ENCODE results near the gene EXOC6B. TPM values are rescaled to one million over a fixed set of nuclear protein-coding genes. Genes with fewer than 3 reads are reported as not detected.
A peak's percentile ranks its signal among the peaks of the same experiment; 100 is the strongest.

Gene EXOC6B
- total and polyA plus RNA-seq, 5 donors = 17.5 to 127 (median 117) TPM

GRCh38 chr2:72350852-72351251 is 475.0 kb downstream of the EXOC6B start:
- peak in 1 of 2 donors; percentile 68 for ATAC-seq

GRCh38 chr2:72349016-72349415 is 476.8 kb downstream of the EXOC6B start:
- 20% methylated on average over 3 of the region's 3 CpGs for WGBS

More at GRCh38 chr2:72350852-72351251, 475.0 kb downstream of the EXOC6B start:
- H3K27ac ChIP-seq (ENCODE audit: low read length) = no peak overlapping the region
- H3K4me3 ChIP-seq (ENCODE audit: low read length) = no peak overlapping the region
- DNase-seq = no peak
- no peaks in the 10 kb centered on the region for H3K27me3 ChIP-seq (ENCODE audit: control insufficient read depth, insufficient read depth)
- 86% methylated on average over 2 of the region's 2 CpGs for WGBS
- no peaks in the 10 kb centered on the region for H3K4me1 ChIP-seq (ENCODE audit: control insufficient read depth, insufficient read depth, low read length)
- H3K9me3 ChIP-seq (ENCODE audit: control insufficient read depth, low read length) = no peaks in the 10 kb centered on the region
- intact Hi-C loops (cut with DNase I) = no loop called here

GRCh38 chr2:72347081-72347480 is 478.8 kb downstream of the EXOC6B start:
- no peak overlapping the region for H3K4me3 ChIP-seq (ENCODE audit: low read length)
- DNase-seq (no peak), ATAC-seq (no peak)
- H3K27ac ChIP-seq (ENCODE audit: low read length) = no peak overlapping the region
- no peaks in the 10 kb centered on the region for H3K4me1 ChIP-seq (ENCODE audit: control insufficient read depth, insufficient read depth, low read length)
- intact Hi-C loops (cut with DNase I) = no loop called here
- WGBS = 70% methylated on average over 1 of the region's 1 CpG
- no peaks in the 10 kb centered on the region for H3K27me3 ChIP-seq (ENCODE audit: control insufficient read depth, insufficient read depth)
- no peaks in the 10 kb centered on the region for H3K9me3 ChIP-seq (ENCODE audit: control insufficient read depth, low read length)

More at GRCh38 chr2:72349016-72349415, 476.8 kb downstream of the EXOC6B start:
- Histone ChIP-seq H3K9me3 (ENCODE audit: control insufficient read depth, low read length) (no peaks in the 10 kb centered on the region), H3K4me1 (ENCODE audit: control insufficient read depth, insufficient read depth, low read length) (no peaks in the 10 kb centered on the region), H3K27me3 (ENCODE audit: control insufficient read depth, insufficient read depth) (no peaks in the 10 kb centered on the region), H3K27ac (ENCODE audit: low read length) (no peak overlapping the region), H3K4me3 (ENCODE audit: low read length) (no peak overlapping the region)
- no peak for ATAC-seq
- intact Hi-C loops (cut with DNase I) = no loop called here
- DNase-seq = no peak

DNA sequence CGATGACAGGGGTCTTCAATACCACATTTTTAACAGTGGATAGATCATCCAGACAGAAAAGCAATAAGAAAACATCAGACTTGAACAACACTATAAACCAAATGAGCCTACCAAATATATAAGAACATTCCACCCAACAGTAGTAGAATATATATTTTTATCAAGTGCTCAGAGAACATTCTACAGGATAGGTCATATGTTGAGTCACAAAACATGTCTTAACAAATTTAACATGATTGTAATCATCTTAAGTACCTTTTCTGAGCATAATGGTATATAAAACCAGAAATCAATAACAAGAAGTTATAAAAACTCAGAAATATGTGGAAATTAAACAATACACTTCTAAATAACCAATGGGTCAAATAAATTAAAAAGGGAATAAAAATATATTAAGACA is 484.2 kb downstream of the EXOC6B start:
- no peaks in the 10 kb centered on the region for H3K27me3 ChIP-seq (ENCODE audit: control insufficient read depth, insufficient read depth)

DNA sequence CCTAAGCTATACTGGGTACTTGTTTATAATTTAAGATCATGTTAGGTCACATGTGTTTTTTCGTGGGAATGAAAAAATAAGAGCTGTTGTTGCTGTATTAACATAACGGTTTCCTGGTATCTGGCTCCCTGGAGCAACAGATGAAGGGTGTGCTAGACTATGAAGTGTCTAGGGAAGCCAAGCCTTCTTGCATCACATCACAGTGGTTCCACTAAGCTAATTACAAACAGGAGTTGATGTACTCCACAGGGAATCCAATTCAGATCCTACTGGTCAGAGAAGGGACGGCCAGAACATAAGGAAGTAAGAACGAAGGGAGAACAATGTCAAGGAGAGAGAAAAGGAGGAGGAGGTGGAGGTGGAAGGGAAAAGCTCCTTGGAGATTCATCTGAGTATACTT is 485.2 kb downstream of the EXOC6B start:
- Histone ChIP-seq H3K4me1 (ENCODE audit: control insufficient read depth, insufficient read depth, low read length) (no peaks in the 10 kb centered on the region), H3K27ac (ENCODE audit: low read length) (no peak overlapping the region), H3K4me3 (ENCODE audit: low read length) (no peak overlapping the region), H3K27me3 (ENCODE audit: control insufficient read depth, insufficient read depth) (no peaks in the 10 kb centered on the region), H3K9me3 (ENCODE audit: control insufficient read depth, low read length) (no peaks in the 10 kb centered on the region)
- ATAC-seq (no peak), DNase-seq (no peak)
- WGBS = 83% methylated on average over 4 of the region's 4 CpGs
- intact Hi-C loops (cut with DNase I) = no loop called here

More for the DNA sequence above, 484.2 kb downstream of the EXOC6B start:
- Histone ChIP-seq H3K9me3 (ENCODE audit: control insufficient read depth, low read length) (no peaks in the 10 kb centered on the region), H3K4me3 (ENCODE audit: low read length) (no peak overlapping the region), H3K27ac (ENCODE audit: low read length) (no peak overlapping the region), H3K4me1 (ENCODE audit: control insufficient read depth, insufficient read depth, low read length) (no peaks in the 10 kb centered on the region)
- WGBS = 99% methylated on average over 1 of the region's 1 CpG
- ATAC-seq (no peak), DNase-seq (no peak)
- intact Hi-C loops (cut with DNase I) = no loop called here

DNA sequence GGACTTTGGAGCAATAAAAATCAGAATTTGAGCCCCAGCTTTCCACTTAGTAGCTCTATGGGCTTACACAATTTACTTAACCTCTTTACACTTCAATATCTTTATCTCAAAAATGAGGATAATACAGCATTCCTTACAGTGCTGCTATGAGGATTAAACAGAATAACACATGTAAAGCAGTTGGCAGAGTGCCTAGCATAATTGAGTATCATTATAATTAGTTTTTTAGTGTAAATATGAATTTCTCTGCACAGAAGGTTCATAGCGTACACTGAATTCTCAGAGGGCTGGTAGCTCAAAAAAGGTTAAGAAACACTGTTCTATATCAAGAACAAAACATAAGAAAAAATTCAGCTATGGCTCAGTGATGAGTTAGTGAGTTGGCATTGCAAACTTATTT is 487.8 kb downstream of the EXOC6B start:
- no peak for ATAC-seq

GRCh38 chr2:72332720-72333119 is 493.1 kb downstream of the EXOC6B start:
- Histone ChIP-seq H3K9me3 (ENCODE audit: control insufficient read depth, low read length) (no peaks in the 10 kb centered on the region), H3K4me3 (ENCODE audit: low read length) (no peak overlapping the region), H3K4me1 (ENCODE audit: control insufficient read depth, insufficient read depth, low read length) (no peaks in the 10 kb centered on the region), H3K27me3 (ENCODE audit: control insufficient read depth, insufficient read depth) (no peaks in the 10 kb centered on the region), H3K27ac (ENCODE audit: low read length) (no peak overlapping the region)
- DNase-seq (no peak), ATAC-seq (no peak)
- intact Hi-C loops (cut with DNase I) = no loop called here

More for the DNA sequence above, 487.8 kb downstream of the EXOC6B start:
- Histone ChIP-seq H3K27ac (ENCODE audit: low read length) (no peak overlapping the region), H3K9me3 (ENCODE audit: control insufficient read depth, low read length) (no peaks in the 10 kb centered on the region), H3K4me1 (ENCODE audit: control insufficient read depth, insufficient read depth, low read length) (no peaks in the 10 kb centered on the region), H3K4me3 (ENCODE audit: low read length) (no peak overlapping the region), H3K27me3 (ENCODE audit: control insufficient read depth, insufficient read depth) (no peaks in the 10 kb centered on the region)
- intact Hi-C loops (cut with DNase I) = no loop called here
- WGBS = 86% methylated on average over 1 of the region's 1 CpG
- no peak for DNase-seq

- DNase-seq (no peak), ATAC-seq (no peak)
- 99% methylated on average over 1 of the region's 1 CpG for WGBS
- no peak overlapping the region for H3K27ac ChIP-seq (ENCODE audit: low read length)
- intact Hi-C loops (cut with DNase I) = no loop called here
- H3K9me3 ChIP-seq (ENCODE audit: control insufficient read depth, low read length) = no peaks in the 10 kb centered on the region
- H3K4me3 ChIP-seq (ENCODE audit: low read length) = no peak overlapping the region
- peaks cover 3% of the 10 kb centered on the region for H3K4me1 ChIP-seq (ENCODE audit: control insufficient read depth, insufficient read depth, low read length)
- H3K27me3 ChIP-seq (ENCODE audit: control insufficient read depth, insufficient read depth) = no peaks in the 10 kb centered on the region
These were observed 495.2 kb downstream of the EXOC6B start for GRCh38 chr2:72330652-72331051.

GRCh38 chr2:72326759-72327158 is 499.1 kb downstream of the EXOC6B start:
- no peaks in the 10 kb centered on the region for H3K9me3 ChIP-seq (ENCODE audit: control insufficient read depth, low read length)
- intact Hi-C loops (cut with DNase I) = no loop called here
- no peak overlapping the region for H3K27ac ChIP-seq (ENCODE audit: low read length)
- H3K27me3 ChIP-seq (ENCODE audit: control insufficient read depth, insufficient read depth) = no peaks in the 10 kb centered on the region
- WGBS = 90% methylated on average over 3 of the region's 3 CpGs
- no peak overlapping the region for H3K4me3 ChIP-seq (ENCODE audit: low read length)
- DNase-seq = no peak
- no peak for ATAC-seq
- peaks cover 3% of the 10 kb centered on the region for H3K4me1 ChIP-seq (ENCODE audit: control insufficient read depth, insufficient read depth, low read length)

- WGBS = 73% methylated on average over 8 of the region's 8 CpGs
- H3K27me3 ChIP-seq (ENCODE audit: control insufficient read depth, insufficient read depth) = no peaks in the 10 kb centered on the region
- DNase-seq = peak in 1 of 3 donors; percentile 60
These were observed 500.0 kb downstream of the EXOC6B start for GRCh38 chr2:72325592-72326422.

GRCh38 chr2:72316774-72317173 is 509.1 kb downstream of the EXOC6B start:
- H3K9me3 ChIP-seq (ENCODE audit: control insufficient read depth, low read length) = no peaks in the 10 kb centered on the region
- no peaks in the 10 kb centered on the region for H3K27me3 ChIP-seq (ENCODE audit: control insufficient read depth, insufficient read depth)
- no peak overlapping the region for H3K27ac ChIP-seq (ENCODE audit: low read length)
- intact Hi-C loops (cut with DNase I) = no loop called here
- DNase-seq (no peak), ATAC-seq (peak; percentile 64 to 66)
- H3K4me1 ChIP-seq (ENCODE audit: control insufficient read depth, insufficient read depth, low read length) = no peaks in the 10 kb centered on the region
- H3K4me3 ChIP-seq (ENCODE audit: low read length) = no peak overlapping the region

More at GRCh38 chr2:72325592-72326422, 500.0 kb downstream of the EXOC6B start:
- Histone ChIP-seq H3K27ac (ENCODE audit: low read length) (no peak overlapping the region), H3K4me3 (ENCODE audit: low read length) (no peak overlapping the region), H3K4me1 (ENCODE audit: control insufficient read depth, insufficient read depth, low read length) (peaks cover 3% of the 10 kb centered on the region), H3K9me3 (ENCODE audit: control insufficient read depth, low read length) (no peaks in the 10 kb centered on the region)
- ATAC-seq = peak in 1 of 2 donors; percentile 45
- intact Hi-C loops (cut with DNase I) = no loop called here
